NCI-H146 treated with DMSO at 0.1 percent for 48 hours (cell line): ENCODE measurements around the gene SNRPD3.

Experiments used
- DNase-seq: peaks from one replicate; lab custom pipeline; 2025; ENCODE audit not compliant: unreplicated experiment; lab: John Stamatoyannopoulos, UW

Gene SNRPD3

GRCh38 chr22:24566899-24567511 lies 11.2 kb downstream of the SNRPD3 start:
- no peak for DNase-seq

GRCh38 chr22:24567668-24568067 lies 11.9 kb downstream of the SNRPD3 start:
- no peak for DNase-seq

GRCh38 chr22:24571266-24571665 lies 15.5 kb downstream of the SNRPD3 start:
- no peak for DNase-seq

GRCh38 chr22:24576778-24577177 lies 21.0 kb downstream of the SNRPD3 start:
- DNase-seq: no peak

GRCh38 chr22:24578355-24579257 lies 22.8 kb downstream of the SNRPD3 start:
- no peak for DNase-seq

- DNase-seq: no peak
Observed at GRCh38 chr22:24579258-24579601, 23.4 kb downstream of the SNRPD3 start.

GRCh38 chr22:24580276-24580675 lies 24.5 kb downstream of the SNRPD3 start:
- no peak for DNase-seq

- no peak for DNase-seq
Observed at GRCh38 chr22:24582056-24582814, 26.4 kb downstream of the SNRPD3 start.

- no peak for DNase-seq
Observed at GRCh38 chr22:24583221-24584165, 27.7 kb downstream of the SNRPD3 start.

- no peak for DNase-seq
Observed at GRCh38 chr22:24584166-24584790, 28.5 kb downstream of the SNRPD3 start.

GRCh38 chr22:24584871-24585411 lies 29.1 kb downstream of the SNRPD3 start:
- DNase-seq: no peak

- no peak for DNase-seq
Observed at GRCh38 chr22:24585461-24585860, 29.7 kb downstream of the SNRPD3 start.

- no peak for DNase-seq
Observed at GRCh38 chr22:24585927-24586546, 30.2 kb downstream of the SNRPD3 start.

- DNase-seq: no peak
Observed at GRCh38 chr22:24587251-24587650, 31.5 kb downstream of the SNRPD3 start.

GRCh38 chr22:24587948-24588347 lies 32.1 kb downstream of the SNRPD3 start:
- no peak for DNase-seq

- DNase-seq: no peak
Observed at GRCh38 chr22:24588381-24588756, 32.6 kb downstream of the SNRPD3 start.

- DNase-seq: no peak
Observed at GRCh38 chr22:24588757-24589481, 33.1 kb downstream of the SNRPD3 start.

GRCh38 chr22:24589518-24590030 lies 33.8 kb downstream of the SNRPD3 start:
- DNase-seq: no peak
